HepG2 (cell line): ENCODE data around the gene SPATA13. TPM values are rescaled to one million over a fixed set of nuclear protein-coding genes. Genes with fewer than 3 reads are reported as not detected.

Experiments
- ATAC-seq: fragments of 200-7000 bp; cut with Tn5 transposase; 3 replicates; pipeline ENCODE4 v1.9.1; 2020; ENCODE audit warnings: mild to moderate bottlenecking, moderate library complexity
- BruUV-seq: library from RNA; stranded (reverse); fragments of 400-500 nt; replicated peaks from 2 replicates; lab custom pipeline; 2021; lab: Mats Ljungman, UMichigan
- CTCF ChIA-PET: fragments of 300-600 bp; formaldehyde crosslinking; extraction: SDS; loops from one replicate; lab custom pipeline; 2021; ENCODE audit warnings: low total read pairs, inconsistent platforms, low intra/inter-chr PET ratio; lab: Yijun Ruan, JAX
- POLR2A ChIA-PET: fragments of 350-600 bp; sonication (Branson Sonifier 250); formaldehyde crosslinking; loops from one replicate; lab custom pipeline; 2020; ENCODE audit warnings: antibody characterized with exemption, inconsistent platforms; lab: Yijun Ruan, JAX
- DNase-seq: peaks from one replicate; pipeline ENCODE4 v3.0.0-alpha.2; 2015; ENCODE audit warnings: low spot score
- FAIRE-seq: peaks from 3 replicates; lab custom pipeline; 2011; peaks lifted over from hg19 to GRCh38; lab: Jason Lieb, UNC
- H2AFZ ChIP-seq: one replicate; pipeline ENCODE4 v1.6.1; 2011; ENCODE audit warnings: low read length, inconsistent platforms
- H3K27ac ChIP-seq: fragments of 300-600 bp; 3 replicates; pipeline ENCODE4 v1.8.0; 2011; ENCODE audit warnings: mixed run types, mild to moderate bottlenecking, mixed read lengths, low read length, inconsistent platforms; ENCODE audit not compliant: insufficient read depth; ENCODE audit errors: extremely low read length
- H3K27me3 ChIP-seq, 2 experiments: fragments of 200-600 bp in 1 of 2; 2 replicates in 1 of 2; 3 replicates in 1 of 2; pipeline versions ENCODE4 v1.6.0 to v1.8.0; 2011; ENCODE audit warnings: low read length in 2 of 2, mild to moderate bottlenecking in 2 of 2, moderate library complexity in 2 of 2, inconsistent platforms in 1 of 2; ENCODE audit not compliant: insufficient read depth in 2 of 2, control insufficient read depth in 1 of 2
- H3K36me3 ChIP-seq, 2 experiments: fragments of 200-600 bp in 1 of 2; replicated peaks in 1 of 2; 2 replicates in 1 of 2; 3 replicates in 1 of 2; pipeline versions ENCODE4 v1.5.1 to v1.8.0; 2011; ENCODE audit warnings: low read length in 2 of 2, inconsistent platforms in 1 of 2; ENCODE audit not compliant: insufficient read depth in 2 of 2, control insufficient read depth in 1 of 2
- H3K4me1 ChIP-seq: 2 replicates; pipeline ENCODE4 v1.5.1; 2012; ENCODE audit warnings: low read length, inconsistent platforms; ENCODE audit not compliant: insufficient read depth
- H3K4me2 ChIP-seq: 2 replicates; pipeline ENCODE4 v1.6.0; 2011; ENCODE audit warnings: low read depth, low read length, inconsistent platforms
- H3K4me3 ChIP-seq, 3 experiments: fragments of 200-600 bp in 1 of 3; sonication (generic), shearing (Covaris generic) in 1 of 3; replicated peaks in 1 of 3; 2 replicates each; pipeline ENCODE4 v1.5.1; 2011 to 2016; ENCODE audit warnings: low read length in 3 of 3, inconsistent platforms in 2 of 3, low read depth in 2 of 3, mild to moderate bottlenecking in 2 of 3, control low read depth in 1 of 3, mixed read lengths in 1 of 3; ENCODE audit not compliant: insufficient read depth in 1 of 3
- H3K79me2 ChIP-seq: one replicate; pipeline ENCODE4 v1.6.1; 2011; ENCODE audit warnings: low read length, inconsistent platforms; ENCODE audit not compliant: insufficient read depth
- H3K9ac ChIP-seq: 2 replicates; pipeline ENCODE4 v1.6.0; 2011; ENCODE audit warnings: mild to moderate bottlenecking, low read depth, low read length, inconsistent platforms; ENCODE audit not compliant: insufficient read depth
- H3K9me3 ChIP-seq: 2 replicates; pipeline ENCODE4 v1.5.1; 2012; ENCODE audit warnings: mild to moderate bottlenecking, low read length
- H4K20me1 ChIP-seq: 2 replicates; pipeline ENCODE4 v1.6.0; 2011; ENCODE audit warnings: inconsistent platforms, mild to moderate bottlenecking, low read length, moderate library complexity; ENCODE audit not compliant: insufficient read depth
- CAMTA2 ChIP-seq: sonication (generic); formaldehyde crosslinking; IDR thresholded peaks from 2 replicates; pipeline ENCODE4 v1.4.0; 2020; ENCODE audit warnings: mild to moderate bottlenecking, missing genetic modification reagents, borderline replicate concordance
- POLR2A ChIP-seq, 2 experiments: IDR thresholded peaks; 2 replicates each; pipeline ENCODE4 v1.6.1; 2011; ENCODE audit warnings: low read depth in 2 of 2, low read length in 2 of 2, mild to moderate bottlenecking in 1 of 2, moderate library complexity in 1 of 2; ENCODE audit not compliant: insufficient read depth in 1 of 2
- ZFX ChIP-seq: sonication (generic); formaldehyde crosslinking; IDR thresholded peaks from 2 replicates; pipeline ENCODE4 v1.4.0; 2020; ENCODE audit warnings: mild to moderate bottlenecking, low read depth, missing genetic modification reagents, moderate library complexity
- ZMYM2 ChIP-seq: sonication (generic); formaldehyde crosslinking; IDR thresholded peaks from 2 replicates; pipeline ENCODE4 v1.8.0; 2022; ENCODE audit warnings: mild to moderate bottlenecking, missing genetic modification reagents
- ZNF274 ChIP-seq: sonication (generic); formaldehyde crosslinking; IDR thresholded peaks from 2 replicates; pipeline ENCODE4 v1.5.1; 2020; ENCODE audit warnings: mild to moderate bottlenecking, missing genetic modification reagents
- ZNF446 ChIP-seq: sonication (generic); formaldehyde crosslinking; IDR thresholded peaks from 2 replicates; pipeline ENCODE4 v1.5.0; 2020; ENCODE audit warnings: mild to moderate bottlenecking, missing genetic modification reagents
- ZNF570 ChIP-seq: sonication (generic); formaldehyde crosslinking; IDR thresholded peaks from 2 replicates; pipeline ENCODE4 v1.4.0; 2020; ENCODE audit warnings: mild to moderate bottlenecking, missing genetic modification reagents, borderline replicate concordance
- ZNF792 ChIP-seq: IDR thresholded peaks from 2 replicates; pipeline ENCODE4 v1.6.1; 2016
- ZNF83 ChIP-seq: sonication (generic); formaldehyde crosslinking; IDR thresholded peaks from 2 replicates; pipeline ENCODE4 v1.4.0; 2020; ENCODE audit warnings: missing genetic modification reagents, mild to moderate bottlenecking, borderline replicate concordance
- ZNF891 ChIP-seq: sonication (generic); formaldehyde crosslinking; IDR thresholded peaks from 2 replicates; pipeline ENCODE4 v1.5.0; 2020; ENCODE audit warnings: mild to moderate bottlenecking, missing genetic modification reagents
- ZSCAN9 ChIP-seq: IDR thresholded peaks from 2 replicates; pipeline ENCODE4 v1.6.1; 2016; ENCODE audit warnings: borderline replicate concordance
- WGBS: methylation state at CpG from one replicate; pipeline ENCODE4 v1.1.6; 2017; ENCODE audit warnings: low lambda C conversion rate; 5-methylcytosine and 5-hydroxymethylcytosine counted together
- in situ Hi-C: cut with HindIII; loops from 2 replicates; pipeline ENCODE4 v1.10.0; 2017; ENCODE audit warnings: low pct_unique_long_range_greater_than_20kb; ENCODE audit not compliant: extremely low pct_ligation_motif_present
- intact Hi-C: fragments of 100-400 bp; cut with micrococcal nuclease; formaldehyde crosslinking; loops from one replicate; pipeline ENCODE4 v1.10.0; 2022; ENCODE audit not compliant: unreplicated experiment
- polyA plus RNA-seq, 8 experiments: library from polyadenylated mRNA; depleted of rRNA in 3 of 8; stranded (reverse) in 7 of 8; unstranded in 1 of 8; fragments of >200 nt; fragmentation: Illumina TruSeq in 4 of 8; extraction: Trizol in 4 of 8; gene quantifications; 2 replicates each; pipeline versions ENCODE4 v1.2.1 to v1.2.3, GENCODE V29; 2011 to 2016; ENCODE audit warnings: low read depth in 4 of 8, missing spikeins in 1 of 8, mixed read lengths in 1 of 8; ENCODE audit not compliant: insufficient read depth in 1 of 8
- total RNA-seq, 5 experiments: library from RNA; depleted of rRNA; stranded (reverse); fragments of >200 nt; fragmentation: Illumina TruSeq; extraction: Trizol; gene quantifications; 2 replicates each; pipeline ENCODE4 v1.2.3, GENCODE V29; 2016; ENCODE audit warnings: low read depth in 1 of 5
- TF ChIP-seq, protein P1 (sequence below): sonication (generic); formaldehyde crosslinking; IDR thresholded peaks from 2 replicates; pipeline ENCODE4 v1.4.0; 2020; ENCODE audit warnings: mild to moderate bottlenecking, missing genetic modification reagents, borderline replicate concordance
- TF ChIP-seq, protein P2 (sequence below): sonication (generic); formaldehyde crosslinking; IDR thresholded peaks from 2 replicates; pipeline ENCODE4 v1.5.1; 2020; ENCODE audit warnings: missing genetic modification reagents, mild to moderate bottlenecking, borderline replicate concordance

The SPATA13 gene
- total and polyA plus RNA-seq, 2 of the 13 experiments (the other 11 are each of a cell fraction or from before 2014, with no cell fraction given), result 11.3 to 14.2 TPM

DNA sequence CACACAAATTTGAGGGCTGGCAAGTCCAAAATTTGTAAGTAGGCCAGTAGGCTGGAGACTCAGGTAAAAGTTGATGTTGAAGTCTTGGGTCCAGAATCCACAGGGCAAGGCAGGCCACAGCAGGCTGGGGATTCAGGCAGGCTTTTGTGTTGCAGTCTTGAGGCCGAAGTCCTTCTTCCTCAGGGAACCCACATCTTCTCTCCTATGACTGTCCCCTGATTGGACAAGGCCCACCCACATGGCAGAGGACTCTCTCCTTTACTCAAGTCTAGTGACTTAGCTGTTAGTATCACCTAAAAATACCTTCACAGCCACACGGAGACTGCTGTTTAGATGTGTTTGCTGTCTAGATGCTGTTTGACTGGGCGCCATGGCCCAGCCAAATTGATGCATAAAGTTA, 9.9 kb upstream of the SPATA13 start:
- Histone ChIP-seq H3K9ac (no peak overlapping the region), H3K4me3 (no peak overlapping the region), H4K20me1 (no peaks in the 10 kb centered on the region), H3K4me2 (no peak overlapping the region), H3K27ac (no peak overlapping the region), H3K79me2 (no peaks in the 10 kb centered on the region), H3K36me3 (no peaks in the 10 kb centered on the region), H3K4me1 (peaks cover 69% of the 10 kb centered on the region), H3K9me3 (no peaks in the 10 kb centered on the region), H3K27me3 (no peaks in the 10 kb centered on the region), H2AFZ (no peak overlapping the region)
- CTCF ChIA-PET, result no interaction called here
- WGBS, result 50% methylated on average over 1 of the region's 3 CpGs
- in situ Hi-C loops (no loop called here), intact Hi-C loops (no loop called here)
- POLR2A ChIA-PET, result interaction anchor here (1.2 kb wide), 1 partner anchor 53 kb away, joined by 4 read pairs; no protein-coding TSS in a partner anchor
- DNase-seq (no peak), ATAC-seq (no peak), FAIRE-seq (no peak)
- no TSS peak for BruUV-seq
- no peak for TF ChIP-seq ZNF570
- TF ChIP-seq, protein P1, sequence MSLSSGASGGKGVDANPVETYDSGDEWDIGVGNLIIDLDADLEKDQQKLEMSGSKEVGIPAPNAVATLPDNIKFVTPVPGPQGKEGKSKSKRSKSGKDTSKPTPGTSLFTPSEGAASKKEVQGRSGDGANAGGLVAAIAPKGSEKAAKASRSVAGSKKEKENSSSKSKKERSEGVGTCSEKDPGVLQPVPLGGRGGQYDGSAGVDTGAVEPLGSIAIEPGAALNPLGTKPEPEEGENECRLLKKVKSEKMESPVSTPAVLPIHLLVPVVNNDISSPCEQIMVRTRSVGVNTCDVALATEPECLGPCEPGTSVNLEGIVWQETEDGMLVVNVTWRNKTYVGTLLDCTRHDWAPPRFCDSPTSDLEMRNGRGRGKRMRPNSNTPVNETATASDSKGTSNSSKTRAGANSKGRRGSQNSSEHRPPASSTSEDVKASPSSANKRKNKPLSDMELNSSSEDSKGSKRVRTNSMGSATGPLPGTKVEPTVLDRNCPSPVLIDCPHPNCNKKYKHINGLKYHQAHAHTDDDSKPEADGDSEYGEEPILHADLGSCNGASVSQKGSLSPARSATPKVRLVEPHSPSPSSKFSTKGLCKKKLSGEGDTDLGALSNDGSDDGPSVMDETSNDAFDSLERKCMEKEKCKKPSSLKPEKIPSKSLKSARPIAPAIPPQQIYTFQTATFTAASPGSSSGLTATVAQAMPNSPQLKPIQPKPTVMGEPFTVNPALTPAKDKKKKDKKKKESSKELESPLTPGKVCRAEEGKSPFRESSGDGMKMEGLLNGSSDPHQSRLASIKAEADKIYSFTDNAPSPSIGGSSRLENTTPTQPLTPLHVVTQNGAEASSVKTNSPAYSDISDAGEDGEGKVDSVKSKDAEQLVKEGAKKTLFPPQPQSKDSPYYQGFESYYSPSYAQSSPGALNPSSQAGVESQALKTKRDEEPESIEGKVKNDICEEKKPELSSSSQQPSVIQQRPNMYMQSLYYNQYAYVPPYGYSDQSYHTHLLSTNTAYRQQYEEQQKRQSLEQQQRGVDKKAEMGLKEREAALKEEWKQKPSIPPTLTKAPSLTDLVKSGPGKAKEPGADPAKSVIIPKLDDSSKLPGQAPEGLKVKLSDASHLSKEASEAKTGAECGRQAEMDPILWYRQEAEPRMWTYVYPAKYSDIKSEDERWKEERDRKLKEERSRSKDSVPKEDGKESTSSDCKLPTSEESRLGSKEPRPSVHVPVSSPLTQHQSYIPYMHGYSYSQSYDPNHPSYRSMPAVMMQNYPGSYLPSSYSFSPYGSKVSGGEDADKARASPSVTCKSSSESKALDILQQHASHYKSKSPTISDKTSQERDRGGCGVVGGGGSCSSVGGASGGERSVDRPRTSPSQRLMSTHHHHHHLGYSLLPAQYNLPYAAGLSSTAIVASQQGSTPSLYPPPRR (CRISPR knock-in tag), result no peak
- no peak for TF ChIP-seq ZFX (CRISPR knock-in tag)
- no peak for TF ChIP-seq ZSCAN9 (CRISPR knock-in tag)
- no peak for TF ChIP-seq POLR2A (IDR thresholded peaks at IDR 0.05; ENCODE audit: insufficient read depth in 1 of 2, low read depth in 2 of 2, low read length in 2 of 2)
- TF ChIP-seq ZMYM2 (CRISPR knock-in tag), result no peak
- TF ChIP-seq ZNF83 (CRISPR knock-in tag), result no peak
- TF ChIP-seq, protein P2, sequence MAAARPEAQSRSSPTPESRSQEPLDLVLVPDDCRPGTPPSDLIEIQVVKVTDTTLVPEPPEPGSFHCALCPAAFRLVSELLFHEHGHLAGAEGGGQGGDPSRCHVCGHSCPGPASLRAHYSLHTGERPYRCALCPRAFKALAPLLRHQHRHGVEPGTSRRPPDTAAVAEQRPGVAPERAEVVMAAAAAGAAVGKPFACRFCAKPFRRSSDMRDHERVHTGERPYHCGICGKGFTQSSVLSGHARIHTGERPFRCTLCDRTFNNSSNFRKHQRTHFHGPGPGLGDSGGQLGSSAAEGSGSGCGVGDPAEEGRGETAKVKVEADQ, result no peak
- TF ChIP-seq ZNF446, result no peak
- TF ChIP-seq ZNF792 (CRISPR knock-in tag), result no peak
- no peak for TF ChIP-seq ZNF274 (CRISPR knock-in tag)
- no peak for TF ChIP-seq ZNF891 (CRISPR knock-in tag)
- no peak for TF ChIP-seq CAMTA2 (CRISPR knock-in tag)
